Uterus (tissue), 2 donors: ENCODE measurements around the gene RGS10.

ENCODE experiments used
- CTCF ChIP-seq, 4 experiments: fragments of 200-600 bp in 2 of 4; fragments of 450-650 bp in 2 of 4; sonication (generic) in 2 of 4; IDR thresholded peaks; one replicate each; pipeline ENCODE4 v1.5.1; 2016 to 2019; ENCODE audit warnings: antibody characterized with exemption in 4 of 4, mild to moderate bottlenecking in 2 of 4, moderate library complexity in 1 of 4
- POLR2A ChIP-seq, 2 donors: fragments of 450-650 bp; IDR thresholded peaks; one replicate each; pipeline ENCODE4 v1.6.1; 2016; ENCODE audit warnings: antibody characterized with exemption in 2 of 2, mild to moderate bottlenecking in 1 of 2, moderate library complexity in 1 of 2

DNA sequence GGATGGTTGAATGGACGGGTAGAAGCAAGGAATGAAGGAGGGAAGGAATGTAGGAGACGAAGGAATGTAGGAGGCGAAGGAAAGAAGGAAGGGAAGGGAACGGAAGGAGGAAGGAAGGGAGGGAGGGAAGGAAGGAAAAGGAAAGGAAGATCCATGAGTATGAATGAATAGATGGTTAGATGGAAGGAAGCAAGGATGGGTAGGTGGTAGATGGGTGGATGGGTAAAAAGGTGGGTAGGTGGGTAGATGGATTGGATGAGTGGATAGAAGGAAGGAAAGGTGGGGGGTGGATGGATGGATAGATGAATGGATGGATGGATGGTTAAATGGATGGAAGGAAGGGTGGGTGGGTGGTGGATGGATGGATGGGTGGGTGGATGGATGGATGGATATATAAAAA lies 77.4 kb downstream of the RGS10 start:
- TF ChIP-seq CTCF (IDR thresholded peaks at IDR 0.05) (no peak), POLR2A (IDR thresholded peaks at IDR 0.05) (no peak)
